DMS153 (cell line): ENCODE measurements around the gene SNTG2.
"Not testable (repeated sequence)": the region's sequence is repeated elsewhere in the genome, so short reads cannot be mapped to it uniquely, and the experiment has no call there.

ENCODE experiments used
- DNase-seq: peaks from one replicate; lab custom pipeline; 2025; lab: John Stamatoyannopoulos, UW

Gene SNTG2

GRCh38 chr2:1375794-1376193 lies 425.1 kb downstream of the SNTG2 start:
- no peak for DNase-seq

GRCh38 chr2:1377473-1377872 lies 426.8 kb downstream of the SNTG2 start:
- no peak for DNase-seq

GRCh38 chr2:1378456-1379150 lies 428.0 kb downstream of the SNTG2 start:
- DNase-seq, result no peak

- DNase-seq, result no peak
Measured at GRCh38 chr2:1381644-1382043, 431.0 kb downstream of the SNTG2 start.

- DNase-seq, result not testable (repeated sequence)
Measured at GRCh38 chr2:1387954-1388725, 437.5 kb downstream of the SNTG2 start.

- DNase-seq, result not testable (repeated sequence)
Measured at GRCh38 chr2:1390118-1390517, 439.5 kb downstream of the SNTG2 start.

GRCh38 chr2:1393321-1393720 lies 442.7 kb downstream of the SNTG2 start:
- DNase-seq, result no peak

- no peak for DNase-seq
Measured at GRCh38 chr2:1394709-1395408, 444.2 kb downstream of the SNTG2 start.

- no peak for DNase-seq
Measured at GRCh38 chr2:1397350-1397749, 446.7 kb downstream of the SNTG2 start.

- DNase-seq, result no peak
Measured at GRCh38 chr2:1398191-1398590, 447.5 kb downstream of the SNTG2 start.

GRCh38 chr2:1400943-1401735 lies 450.5 kb downstream of the SNTG2 start:
- no peak for DNase-seq

- no peak for DNase-seq
Measured at GRCh38 chr2:1402064-1402463, 451.4 kb downstream of the SNTG2 start.

- DNase-seq, result no peak
Measured at GRCh38 chr2:1403565-1403964, 452.9 kb downstream of the SNTG2 start.

GRCh38 chr2:1405124-1405523 lies 454.5 kb downstream of the SNTG2 start:
- no peak for DNase-seq

- DNase-seq, result no peak
Measured at GRCh38 chr2:1405967-1406366, 455.3 kb downstream of the SNTG2 start.

- DNase-seq, result peak; percentile 8
Measured at GRCh38 chr2:1406434-1406833, 455.8 kb downstream of the SNTG2 start.

- DNase-seq, result peak; percentile 13
Measured at GRCh38 chr2:1407950-1408675, 457.5 kb downstream of the SNTG2 start.

- no peak for DNase-seq
Measured at GRCh38 chr2:1413156-1413710, 462.6 kb downstream of the SNTG2 start, which contains the start of gene TPO. Gene TPO, plus strand, starts transcription at chr2:1413463. Its CDS starts 946 bp downstream, at chr2:1414409.

GRCh38 chr2:1414121-1414520 lies 463.5 kb downstream of the SNTG2 start:
- no peak for DNase-seq

GRCh38 chr2:1414901-1415300 lies 464.3 kb downstream of the SNTG2 start:
- DNase-seq, result not testable (repeated sequence)

- no peak for DNase-seq
Measured at GRCh38 chr2:1415501-1415900, 464.9 kb downstream of the SNTG2 start.
